GM13976 (cell line): ENCODE measurements around the gene TRAPPC3.

Experiments used
- DNase-seq: peaks from one replicate; pipeline ENCODE4 v3.0.0; 2012; ENCODE audit warnings: low spot score
- in situ Hi-C: fragments of 300-500 bp; cut with MboI; formaldehyde crosslinking; loops from one replicate; pipeline ENCODE4 v1.12.0; 2022; ENCODE audit warnings: low sequenced_read_pairs, mixed read lengths, inconsistent platforms; ENCODE audit not compliant: unreplicated experiment
- TF ChIP-seq, protein P1 (sequence below): IDR thresholded peaks from 2 replicates; pipeline ENCODE4 v1.5.1; 2012; ENCODE audit warnings: borderline replicate concordance, mild to moderate bottlenecking; ENCODE audit not compliant: insufficient read depth; ENCODE audit errors: extremely low read depth, missing control alignments, control extremely low read depth

The TRAPPC3 gene

DNA sequence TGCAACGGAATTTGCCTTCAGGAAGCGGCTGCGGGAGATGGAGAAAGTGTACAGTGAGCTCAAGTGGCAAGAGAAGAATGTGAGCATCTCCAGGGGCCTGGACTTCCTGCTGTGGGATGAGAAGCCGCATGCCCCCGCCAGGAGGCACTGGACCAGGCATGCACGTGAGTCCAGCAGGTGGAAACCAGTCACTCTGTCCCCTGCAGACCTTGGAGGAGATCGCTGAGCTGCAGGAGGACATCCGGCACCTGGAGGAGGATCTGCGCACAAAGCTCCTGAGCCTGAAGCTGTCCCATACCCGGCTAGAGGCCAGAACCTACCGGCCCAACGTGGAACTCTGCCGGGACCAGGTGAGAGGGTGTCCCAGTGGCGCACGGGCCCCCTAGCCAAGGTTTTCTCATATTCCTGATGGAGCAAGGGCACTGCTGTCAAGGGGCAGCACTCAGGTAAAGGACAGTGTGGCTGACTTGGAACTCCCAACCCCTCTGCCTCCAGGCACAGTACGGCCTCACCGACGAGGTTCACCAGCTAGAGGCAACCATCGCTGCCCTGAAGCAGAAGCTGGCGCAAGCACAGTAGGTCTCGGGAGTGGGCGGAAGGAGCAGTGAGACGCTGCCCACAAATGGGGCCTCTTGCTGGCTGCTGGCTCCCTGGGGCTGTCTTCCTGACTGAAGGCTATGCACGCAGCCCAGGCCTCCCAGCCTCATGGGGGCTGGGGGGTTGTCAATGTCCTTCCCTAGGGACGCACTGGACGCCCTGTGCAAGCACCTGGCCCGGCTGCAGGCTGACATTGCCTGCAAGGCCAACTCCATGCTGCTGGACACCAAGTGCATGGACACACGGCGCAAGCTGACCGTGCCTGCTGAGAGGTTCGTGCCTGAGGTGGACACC lies 61.8 kb downstream of the TRAPPC3 start:
- no peak for DNase-seq
- TF ChIP-seq, protein P1, sequence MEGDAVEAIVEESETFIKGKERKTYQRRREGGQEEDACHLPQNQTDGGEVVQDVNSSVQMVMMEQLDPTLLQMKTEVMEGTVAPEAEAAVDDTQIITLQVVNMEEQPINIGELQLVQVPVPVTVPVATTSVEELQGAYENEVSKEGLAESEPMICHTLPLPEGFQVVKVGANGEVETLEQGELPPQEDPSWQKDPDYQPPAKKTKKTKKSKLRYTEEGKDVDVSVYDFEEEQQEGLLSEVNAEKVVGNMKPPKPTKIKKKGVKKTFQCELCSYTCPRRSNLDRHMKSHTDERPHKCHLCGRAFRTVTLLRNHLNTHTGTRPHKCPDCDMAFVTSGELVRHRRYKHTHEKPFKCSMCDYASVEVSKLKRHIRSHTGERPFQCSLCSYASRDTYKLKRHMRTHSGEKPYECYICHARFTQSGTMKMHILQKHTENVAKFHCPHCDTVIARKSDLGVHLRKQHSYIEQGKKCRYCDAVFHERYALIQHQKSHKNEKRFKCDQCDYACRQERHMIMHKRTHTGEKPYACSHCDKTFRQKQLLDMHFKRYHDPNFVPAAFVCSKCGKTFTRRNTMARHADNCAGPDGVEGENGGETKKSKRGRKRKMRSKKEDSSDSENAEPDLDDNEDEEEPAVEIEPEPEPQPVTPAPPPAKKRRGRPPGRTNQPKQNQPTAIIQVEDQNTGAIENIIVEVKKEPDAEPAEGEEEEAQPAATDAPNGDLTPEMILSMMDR, result no peak
- in situ Hi-C loops, result no loop called here
